OCI-LY3 (cell line): ENCODE measurements around the gene ERVFRD-1.

ENCODE experiments used
- EZH2phosphoT487 ChIP-seq: fragments of 200-600 bp; shearing (Covaris generic); IDR thresholded peaks from 2 replicates; pipeline ENCODE4 v1.6.1; 2018; ENCODE audit warnings: antibody characterized with exemption, mixed run types, low read depth
- TF ChIP-seq, protein P1 (sequence below): fragments of 200-600, 300-600 bp; sonication (generic); IDR thresholded peaks from 2 replicates; pipeline ENCODE4 v1.5.1; 2014; ENCODE audit warnings: antibody characterized with exemption, low read length, low read depth

DNA sequence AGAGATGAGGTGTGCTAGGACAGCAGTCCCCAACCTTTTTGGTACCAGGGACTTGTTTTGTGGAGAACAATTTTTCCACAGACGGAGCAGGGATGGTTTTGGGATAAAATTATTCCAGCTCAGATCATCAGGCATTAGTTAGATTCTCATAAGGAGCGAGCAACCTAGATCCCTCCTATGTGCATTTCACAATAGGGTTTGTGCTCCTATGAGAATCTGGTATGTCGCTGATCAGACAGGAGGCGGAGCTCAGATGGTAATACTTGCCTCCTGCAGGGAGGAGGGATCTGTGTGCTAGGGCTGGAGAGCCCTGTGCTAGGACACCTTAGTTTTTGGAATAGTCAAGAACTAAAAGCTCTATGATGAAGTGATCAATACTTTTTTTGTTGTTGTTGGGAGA, 15.4 kb downstream of the ERVFRD-1 start:
- TF ChIP-seq, protein P1, sequence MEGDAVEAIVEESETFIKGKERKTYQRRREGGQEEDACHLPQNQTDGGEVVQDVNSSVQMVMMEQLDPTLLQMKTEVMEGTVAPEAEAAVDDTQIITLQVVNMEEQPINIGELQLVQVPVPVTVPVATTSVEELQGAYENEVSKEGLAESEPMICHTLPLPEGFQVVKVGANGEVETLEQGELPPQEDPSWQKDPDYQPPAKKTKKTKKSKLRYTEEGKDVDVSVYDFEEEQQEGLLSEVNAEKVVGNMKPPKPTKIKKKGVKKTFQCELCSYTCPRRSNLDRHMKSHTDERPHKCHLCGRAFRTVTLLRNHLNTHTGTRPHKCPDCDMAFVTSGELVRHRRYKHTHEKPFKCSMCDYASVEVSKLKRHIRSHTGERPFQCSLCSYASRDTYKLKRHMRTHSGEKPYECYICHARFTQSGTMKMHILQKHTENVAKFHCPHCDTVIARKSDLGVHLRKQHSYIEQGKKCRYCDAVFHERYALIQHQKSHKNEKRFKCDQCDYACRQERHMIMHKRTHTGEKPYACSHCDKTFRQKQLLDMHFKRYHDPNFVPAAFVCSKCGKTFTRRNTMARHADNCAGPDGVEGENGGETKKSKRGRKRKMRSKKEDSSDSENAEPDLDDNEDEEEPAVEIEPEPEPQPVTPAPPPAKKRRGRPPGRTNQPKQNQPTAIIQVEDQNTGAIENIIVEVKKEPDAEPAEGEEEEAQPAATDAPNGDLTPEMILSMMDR: no peak
- TF ChIP-seq EZH2phosphoT487: no peak
